ENCODE measurements around the gene CEP89.

Gene CEP89

GRCh38 chr19:32831611-32832010 lies 140.1 kb downstream of the CEP89 start:
- no peak for DNase-seq

- no peak for DNase-seq
These were observed 141.3 kb downstream of the CEP89 start for GRCh38 chr19:32830231-32831014.

- DNase-seq, result no peak
These were observed 142.3 kb downstream of the CEP89 start for GRCh38 chr19:32829345-32829896.

- no peak for DNase-seq
These were observed 143.0 kb downstream of the CEP89 start for GRCh38 chr19:32828643-32829344.

GRCh38 chr19:32828139-32828538 lies 143.6 kb downstream of the CEP89 start:
- DNase-seq, result no peak
